ENCODE data around the gene PRPSAP2. TPM values are rescaled to one million over a fixed set of nuclear protein-coding genes. Genes with fewer than 3 reads are reported as not detected.
A peak's percentile ranks its signal among the peaks of the same experiment; 100 is the strongest.
"Not testable (repeated sequence)": the region's sequence is repeated elsewhere in the genome, so short reads cannot be mapped to it uniquely, and the experiment has no call there.

Gene PRPSAP2
- total and polyA plus RNA-seq, 8 donors, result 27.3 to 57.4 (median 54.1) TPM

DNA sequence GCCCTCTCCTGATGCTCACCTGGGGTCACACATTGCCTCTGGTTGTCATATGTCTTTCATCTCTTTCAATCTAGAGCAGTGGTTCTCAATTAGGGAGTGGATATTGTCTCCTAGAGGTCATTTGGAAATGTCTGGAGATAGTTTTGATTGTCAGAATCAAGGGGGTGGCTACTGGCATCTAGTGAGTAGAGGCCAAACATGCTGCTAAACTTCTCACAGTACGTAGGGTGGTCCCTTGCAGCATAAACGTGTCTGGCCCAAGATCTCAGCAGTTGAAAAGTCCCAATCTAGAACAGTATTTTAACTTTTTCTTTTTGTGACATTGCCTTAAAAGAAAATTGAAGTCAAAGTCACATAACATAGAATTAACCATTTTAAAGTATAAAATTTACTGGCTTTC is 63.6 kb downstream of the PRPSAP2 start:
- H3K27ac ChIP-seq, result peak overlapping the region in 1 of 2 donors; percentile 48
- H3K4me1 ChIP-seq, result peaks cover 17 to 19% of the 10 kb centered on the region in 2 donors
- no peaks in the 10 kb centered on the region for H3K27me3 ChIP-seq
- no peaks in the 10 kb centered on the region for H3K9me3 ChIP-seq
- H3K36me3 ChIP-seq, result peaks cover 0 to 29% of the 10 kb centered on the region in 2 donors
- ATAC-seq (peak; percentile 19), DNase-seq (no peak)
- TF ChIP-seq, protein P1, sequence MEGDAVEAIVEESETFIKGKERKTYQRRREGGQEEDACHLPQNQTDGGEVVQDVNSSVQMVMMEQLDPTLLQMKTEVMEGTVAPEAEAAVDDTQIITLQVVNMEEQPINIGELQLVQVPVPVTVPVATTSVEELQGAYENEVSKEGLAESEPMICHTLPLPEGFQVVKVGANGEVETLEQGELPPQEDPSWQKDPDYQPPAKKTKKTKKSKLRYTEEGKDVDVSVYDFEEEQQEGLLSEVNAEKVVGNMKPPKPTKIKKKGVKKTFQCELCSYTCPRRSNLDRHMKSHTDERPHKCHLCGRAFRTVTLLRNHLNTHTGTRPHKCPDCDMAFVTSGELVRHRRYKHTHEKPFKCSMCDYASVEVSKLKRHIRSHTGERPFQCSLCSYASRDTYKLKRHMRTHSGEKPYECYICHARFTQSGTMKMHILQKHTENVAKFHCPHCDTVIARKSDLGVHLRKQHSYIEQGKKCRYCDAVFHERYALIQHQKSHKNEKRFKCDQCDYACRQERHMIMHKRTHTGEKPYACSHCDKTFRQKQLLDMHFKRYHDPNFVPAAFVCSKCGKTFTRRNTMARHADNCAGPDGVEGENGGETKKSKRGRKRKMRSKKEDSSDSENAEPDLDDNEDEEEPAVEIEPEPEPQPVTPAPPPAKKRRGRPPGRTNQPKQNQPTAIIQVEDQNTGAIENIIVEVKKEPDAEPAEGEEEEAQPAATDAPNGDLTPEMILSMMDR (IDR thresholded peaks at IDR 0.05), result no peak
- H3K4me3 ChIP-seq, result no peak overlapping the region
- intact Hi-C loops (cut with DNase I), result no loop called here

DNA sequence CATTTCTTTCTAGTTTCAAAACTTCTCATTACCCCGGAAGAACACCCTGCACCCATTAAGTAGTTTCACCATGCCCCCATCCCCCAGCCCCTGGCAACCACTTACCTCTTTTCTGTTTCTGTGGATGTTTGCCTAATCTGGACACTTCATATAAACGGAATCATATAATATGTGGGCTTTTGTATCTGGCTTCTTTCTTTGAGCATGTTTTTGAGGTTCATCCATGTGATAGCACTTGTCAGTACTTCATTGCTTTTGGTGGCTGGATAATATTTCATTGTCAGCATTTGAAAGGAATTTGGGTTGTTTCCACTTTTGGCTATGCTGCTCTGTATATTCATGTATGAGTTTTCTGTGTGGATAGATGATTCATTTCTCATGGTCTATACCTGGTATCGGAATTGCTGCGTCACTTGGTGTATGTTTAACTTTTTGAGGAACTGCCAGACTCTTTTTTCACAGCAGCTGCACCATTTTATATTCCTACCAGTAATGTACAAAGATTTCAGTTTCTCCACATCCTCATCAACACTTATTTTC is 64.1 kb downstream of the PRPSAP2 start:
- no peak overlapping the region for H3K4me3 ChIP-seq
- DNase-seq, result no peak
- ATAC-seq, result peak; percentile 48
- H3K27me3 ChIP-seq, result no peaks in the 10 kb centered on the region
- intact Hi-C loops (cut with DNase I), result no loop called here
- peaks cover 17 to 19% of the 10 kb centered on the region in 2 donors for H3K4me1 ChIP-seq
- no peaks in the 10 kb centered on the region for H3K9me3 ChIP-seq
- peak overlapping the region in 1 of 2 donors; percentile 48 for H3K27ac ChIP-seq
- TF ChIP-seq, protein P1 (IDR thresholded peaks at IDR 0.05), result no peak
- peaks cover 0 to 28% of the 10 kb centered on the region in 2 donors for H3K36me3 ChIP-seq

DNA sequence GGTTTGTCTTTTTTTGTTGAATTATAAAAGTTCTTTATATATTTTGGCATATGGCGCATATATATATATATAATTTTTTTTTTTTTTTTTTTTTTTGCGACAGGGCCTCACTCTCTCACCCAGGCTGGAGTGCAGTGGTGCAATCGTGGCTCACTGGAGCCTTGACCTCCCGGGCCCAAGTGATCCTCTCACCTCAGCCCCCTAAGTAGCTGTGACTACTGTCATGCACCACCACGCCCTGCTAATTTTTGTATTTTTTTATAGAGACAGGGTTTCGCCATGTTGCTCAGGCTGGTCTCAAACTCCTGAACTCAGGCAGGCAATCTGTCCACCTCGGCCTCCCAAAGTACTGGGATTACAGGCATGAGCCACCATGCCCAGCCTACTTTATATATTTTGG is 64.7 kb downstream of the PRPSAP2 start:
- peaks cover 17 to 19% of the 10 kb centered on the region in 2 donors for H3K4me1 ChIP-seq

DNA sequence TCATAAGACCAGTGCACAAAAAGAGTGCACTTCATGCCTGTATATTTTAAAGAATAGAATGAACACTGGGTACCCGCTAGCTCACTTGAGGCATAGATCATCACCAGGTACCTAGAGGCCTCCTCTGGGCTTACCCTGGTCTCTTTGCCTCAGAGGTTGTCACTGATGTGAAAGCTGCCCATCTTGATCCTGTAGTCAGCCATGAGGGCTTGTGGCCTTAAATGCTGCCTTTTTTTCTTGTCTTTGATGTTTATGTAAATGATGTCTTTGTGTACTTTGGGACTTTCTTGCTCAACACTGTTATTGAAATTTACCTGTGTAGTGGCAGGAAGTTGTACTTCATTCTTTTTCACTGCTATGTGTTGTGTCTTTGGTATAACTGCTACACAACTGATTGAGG is 67.3 kb downstream of the PRPSAP2 start:
- Histone ChIP-seq H3K27me3 (no peaks in the 10 kb centered on the region), H3K27ac (no peak overlapping the region), H3K36me3 (peaks cover 0 to 34% of the 10 kb centered on the region in 2 donors), H3K4me1 (peaks cover 17 to 19% of the 10 kb centered on the region in 2 donors), H3K4me3 (no peak overlapping the region), H3K9me3 (no peaks in the 10 kb centered on the region)
- no peak for DNase-seq
- no peak for ATAC-seq
- intact Hi-C loops (cut with DNase I), result no loop called here
- TF ChIP-seq, protein P1 (IDR thresholded peaks at IDR 0.05), result no peak

More for the DNA sequence above, 64.7 kb downstream of the PRPSAP2 start:
- H3K4me3 ChIP-seq; DNase-seq; H3K27me3 ChIP-seq; H3K9me3 ChIP-seq; intact Hi-C loops (cut with DNase I); ATAC-seq: not testable (repeated sequence)
- H3K27ac ChIP-seq, result peak overlapping the region in 1 of 2 donors; percentile 48
- peaks cover 0 to 29% of the 10 kb centered on the region in 2 donors for H3K36me3 ChIP-seq

DNA sequence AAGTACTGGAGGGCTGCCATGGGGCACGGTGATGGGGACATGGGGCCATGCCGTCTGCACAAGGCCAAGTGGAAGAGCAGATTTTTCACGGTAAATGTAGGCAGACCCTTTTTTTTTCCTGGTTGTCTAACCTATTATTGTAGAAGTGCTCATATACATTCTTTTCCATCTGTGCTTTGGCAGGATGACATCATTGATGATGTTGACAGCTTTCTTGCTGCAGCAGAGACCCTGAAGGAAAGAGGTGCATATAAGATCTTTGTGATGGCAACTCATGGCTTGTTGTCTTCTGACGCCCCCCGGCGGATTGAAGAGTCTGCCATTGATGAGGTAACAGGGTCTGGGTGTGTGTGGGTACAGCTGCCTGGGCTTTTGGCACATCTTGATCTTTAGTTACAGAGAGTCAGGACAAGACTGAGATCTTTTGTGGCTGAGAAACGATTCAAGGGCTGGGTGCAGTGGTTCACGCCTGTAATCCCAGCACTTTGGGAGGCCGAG is 70.7 kb downstream of the PRPSAP2 start:
- no peak overlapping the region for H3K27ac ChIP-seq
- no peak for ATAC-seq
- no peaks in the 10 kb centered on the region for H3K4me1 ChIP-seq
- H3K27me3 ChIP-seq, result no peaks in the 10 kb centered on the region
- no peak for DNase-seq
- intact Hi-C loops (cut with DNase I), result no loop called here
- H3K36me3 ChIP-seq, result peaks cover 0 to 46% of the 10 kb centered on the region in 2 donors
- TF ChIP-seq, protein P1 (IDR thresholded peaks at IDR 0.05), result no peak
- H3K4me3 ChIP-seq, result no peak overlapping the region
- H3K9me3 ChIP-seq, result no peaks in the 10 kb centered on the region
